ENCODE data around the gene HEATR3.
"Not testable (repeated sequence)": the region's sequence is repeated elsewhere in the genome, so short reads cannot be mapped to it uniquely, and the experiment has no call there.

The HEATR3 gene

DNA sequence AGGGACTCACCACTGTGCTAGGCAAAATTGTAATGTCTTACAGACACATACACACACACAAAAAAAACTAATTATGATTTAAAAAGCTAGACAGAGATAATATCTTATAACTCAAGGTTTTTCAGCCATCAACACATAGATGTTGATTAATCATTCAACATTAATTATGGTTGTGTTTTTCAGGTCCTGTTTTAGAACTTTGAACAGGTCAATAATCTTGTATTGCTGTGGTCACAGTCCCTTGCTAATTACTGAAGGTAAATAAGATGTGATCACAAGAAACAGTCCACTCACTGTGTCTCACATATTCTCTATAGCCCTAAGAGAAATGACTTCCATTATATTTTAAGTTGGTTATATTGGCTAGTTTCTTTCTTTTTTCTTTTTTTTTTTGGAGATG, 54.9 kb downstream of the HEATR3 start:
- TF ChIP-seq, protein P1, sequence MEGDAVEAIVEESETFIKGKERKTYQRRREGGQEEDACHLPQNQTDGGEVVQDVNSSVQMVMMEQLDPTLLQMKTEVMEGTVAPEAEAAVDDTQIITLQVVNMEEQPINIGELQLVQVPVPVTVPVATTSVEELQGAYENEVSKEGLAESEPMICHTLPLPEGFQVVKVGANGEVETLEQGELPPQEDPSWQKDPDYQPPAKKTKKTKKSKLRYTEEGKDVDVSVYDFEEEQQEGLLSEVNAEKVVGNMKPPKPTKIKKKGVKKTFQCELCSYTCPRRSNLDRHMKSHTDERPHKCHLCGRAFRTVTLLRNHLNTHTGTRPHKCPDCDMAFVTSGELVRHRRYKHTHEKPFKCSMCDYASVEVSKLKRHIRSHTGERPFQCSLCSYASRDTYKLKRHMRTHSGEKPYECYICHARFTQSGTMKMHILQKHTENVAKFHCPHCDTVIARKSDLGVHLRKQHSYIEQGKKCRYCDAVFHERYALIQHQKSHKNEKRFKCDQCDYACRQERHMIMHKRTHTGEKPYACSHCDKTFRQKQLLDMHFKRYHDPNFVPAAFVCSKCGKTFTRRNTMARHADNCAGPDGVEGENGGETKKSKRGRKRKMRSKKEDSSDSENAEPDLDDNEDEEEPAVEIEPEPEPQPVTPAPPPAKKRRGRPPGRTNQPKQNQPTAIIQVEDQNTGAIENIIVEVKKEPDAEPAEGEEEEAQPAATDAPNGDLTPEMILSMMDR (IDR thresholded peaks at IDR 0.05; ENCODE audit: low read depth, low read length): no peak
- H3K4me3 ChIP-seq (ENCODE audit: low read depth, low read length): no peak overlapping the region

DNA sequence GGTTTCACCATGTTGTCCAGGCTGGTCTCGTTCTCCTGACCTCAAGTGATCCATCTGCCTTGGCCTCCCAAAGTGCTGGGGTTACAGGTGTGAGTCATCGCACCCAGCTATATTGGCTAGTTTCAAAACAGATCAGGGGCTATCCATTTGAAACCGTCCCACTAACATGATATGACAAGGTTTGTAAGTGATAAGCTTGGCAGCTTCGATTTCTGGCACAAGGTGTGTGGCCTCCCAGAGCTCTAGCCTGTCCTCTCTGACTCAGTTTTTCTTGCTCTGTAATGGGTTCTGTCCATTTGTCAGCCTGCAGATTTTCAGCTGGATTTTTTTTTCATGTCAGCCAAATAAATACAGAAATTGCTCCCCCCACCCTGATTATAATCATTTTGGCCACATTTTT, 55.5 kb downstream of the HEATR3 start:
- no peak overlapping the region for H3K4me3 ChIP-seq (ENCODE audit: low read depth, low read length)
- TF ChIP-seq, protein P1 (IDR thresholded peaks at IDR 0.05; ENCODE audit: low read depth, low read length): no peak

DNA sequence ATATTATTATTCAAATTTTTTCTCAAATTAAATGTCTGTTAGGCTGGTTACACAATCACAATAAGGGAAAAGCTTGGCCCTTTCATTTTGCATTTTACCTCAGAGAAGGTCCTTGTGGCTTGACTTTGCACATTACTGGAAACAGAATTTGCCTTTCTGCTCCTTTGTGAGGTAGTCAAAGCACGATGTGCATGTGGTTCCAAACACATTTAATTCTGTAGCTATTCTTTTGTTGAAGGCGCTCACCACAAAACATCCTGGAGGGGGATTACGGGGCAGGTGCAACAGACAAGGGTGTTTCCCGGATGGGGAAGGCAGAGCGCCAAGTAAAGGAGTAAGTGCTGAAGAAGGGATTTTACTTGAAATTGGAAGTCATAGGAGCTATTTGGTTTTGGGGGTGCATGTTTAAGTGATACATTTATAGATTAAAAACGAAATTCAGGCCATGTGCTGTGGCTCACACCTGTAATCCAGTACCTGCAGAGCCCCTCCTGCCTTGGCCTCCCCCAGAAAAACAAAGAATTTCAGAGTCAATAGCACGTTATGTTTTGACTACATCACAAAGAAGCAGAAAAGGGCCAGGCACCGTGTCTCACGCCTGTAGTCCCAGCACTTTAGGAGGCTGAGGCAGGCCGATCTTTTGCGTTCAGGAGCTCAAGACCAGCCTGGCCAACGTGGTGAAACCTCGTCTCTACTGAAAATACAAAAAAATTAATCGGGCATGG, 56.1 kb downstream of the HEATR3 start:
- H3K4me3 ChIP-seq (ENCODE audit: low read depth, low read length): no peak overlapping the region
- TF ChIP-seq, protein P1 (IDR thresholded peaks at IDR 0.05; ENCODE audit: low read depth, low read length): no peak

DNA sequence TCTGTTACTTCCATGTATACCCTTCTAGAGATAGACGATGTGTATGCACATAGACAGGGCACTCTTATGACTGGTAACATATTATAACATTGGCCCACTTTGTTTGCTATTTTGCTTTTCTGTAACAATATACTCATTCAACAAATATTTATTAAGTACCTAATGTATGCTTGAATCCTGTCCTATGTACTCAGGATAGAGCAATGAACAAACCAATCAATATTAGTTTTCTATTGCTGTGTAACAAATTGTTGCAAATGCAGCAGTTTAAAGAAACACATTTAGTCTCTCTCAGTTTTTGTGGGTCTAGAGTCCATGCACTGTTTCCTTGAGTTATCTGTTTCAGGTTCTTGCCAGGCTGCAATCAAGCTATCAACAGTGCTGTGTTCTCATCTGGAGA, 57.6 kb downstream of the HEATR3 start:
- TF ChIP-seq, protein P1 (IDR thresholded peaks at IDR 0.05; ENCODE audit: low read depth, low read length): no peak

DNA sequence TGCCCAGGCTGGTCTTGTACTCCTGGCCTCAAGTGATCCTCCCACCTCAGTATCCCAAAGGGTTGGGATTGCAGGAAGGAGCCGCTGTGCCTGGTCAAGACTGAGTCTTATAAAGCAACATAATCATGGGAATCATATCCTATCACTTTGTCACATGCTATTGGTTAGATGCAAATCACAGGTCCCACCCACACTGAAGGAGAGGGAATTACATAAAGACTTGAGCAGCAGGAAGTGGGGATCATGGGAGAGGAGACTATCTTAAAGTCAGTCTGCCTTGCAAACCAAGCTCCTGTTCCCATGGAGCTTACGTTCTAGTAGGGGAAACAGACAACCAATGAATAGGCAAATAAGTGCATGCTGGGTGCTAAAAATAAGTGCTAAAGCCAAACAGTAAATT, 59.0 kb downstream of the HEATR3 start:
- TF ChIP-seq, protein P1 (IDR thresholded peaks at IDR 0.05; ENCODE audit: low read depth, low read length): no peak
- no peak overlapping the region for H3K4me3 ChIP-seq (ENCODE audit: low read depth, low read length)

More for the DNA sequence above, 57.6 kb downstream of the HEATR3 start:
- no peak overlapping the region for H3K4me3 ChIP-seq (ENCODE audit: low read depth, low read length)

DNA sequence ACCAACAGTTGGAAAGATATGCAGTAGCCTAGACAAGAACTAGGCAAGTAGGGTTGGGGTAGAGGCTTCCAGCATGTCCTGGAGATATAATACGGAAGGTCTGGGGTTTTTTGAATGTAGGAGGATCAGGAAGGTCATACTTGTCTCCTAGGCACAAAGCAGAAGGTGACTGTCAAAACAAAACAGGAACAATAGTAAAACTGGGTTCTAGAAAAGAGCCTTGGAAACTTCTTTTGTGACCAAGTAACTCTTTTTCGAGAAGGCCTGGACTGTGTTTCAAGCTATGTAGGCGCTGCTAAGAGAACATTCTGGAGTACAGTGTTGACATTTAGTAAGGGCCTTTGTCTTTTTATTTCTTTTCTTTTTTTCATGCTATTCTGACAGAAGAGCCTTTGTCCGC, 60.4 kb downstream of the HEATR3 start:
- TF ChIP-seq, protein P1 (IDR thresholded peaks at IDR 0.05; ENCODE audit: low read depth, low read length): no peak
- H3K4me3 ChIP-seq (ENCODE audit: low read depth, low read length): no peak overlapping the region

DNA sequence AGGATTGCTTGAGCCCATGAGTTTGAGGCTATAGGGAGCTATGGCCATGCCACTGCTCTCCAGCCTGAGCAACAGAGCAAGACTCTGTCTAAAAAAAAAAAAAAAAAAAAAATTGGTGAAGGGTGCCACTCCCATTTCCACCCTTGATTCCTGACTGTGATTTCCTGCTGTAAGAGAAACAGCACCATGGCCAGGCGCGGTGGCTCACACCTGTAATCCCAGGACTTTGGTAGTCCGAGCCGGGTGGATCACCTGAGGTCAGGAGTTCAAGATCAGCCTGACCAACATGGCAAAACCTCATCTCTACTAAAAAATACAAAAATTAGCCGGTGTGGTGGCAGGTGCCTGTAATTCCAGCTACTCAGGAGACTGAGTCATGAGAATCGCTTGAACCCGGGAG, 66.8 kb downstream of the HEATR3 start:
- not testable (repeated sequence) for H3K4me3 ChIP-seq (ENCODE audit: low read depth, low read length)

DNA sequence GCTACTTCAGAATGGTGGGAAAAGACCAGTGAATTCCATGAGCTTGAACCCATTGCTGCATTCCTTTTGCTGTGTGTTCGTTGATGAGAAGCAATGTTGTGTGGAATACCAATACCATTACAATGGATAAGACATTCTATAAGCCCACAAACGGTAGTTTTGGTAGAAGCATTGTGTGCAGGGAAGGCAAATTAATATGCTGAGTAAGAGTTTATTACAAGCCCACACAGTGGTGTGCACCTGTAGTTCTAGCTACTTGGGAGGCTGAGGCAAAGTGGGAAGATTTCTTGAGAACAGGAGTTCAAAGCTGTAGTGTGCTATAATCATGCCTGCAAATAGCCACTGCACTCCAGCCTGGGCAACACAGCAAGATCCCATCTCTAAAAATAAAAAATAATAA, 67.4 kb downstream of the HEATR3 start:
- TF ChIP-seq, protein P1 (IDR thresholded peaks at IDR 0.05; ENCODE audit: low read depth, low read length): no peak

More for the DNA sequence above, 67.4 kb downstream of the HEATR3 start:
- H3K4me3 ChIP-seq (ENCODE audit: low read depth, low read length): no peak overlapping the region
